ENCODE results near the gene ARF6. TPM values are rescaled to one million over a fixed set of nuclear protein-coding genes. Genes with fewer than 3 reads are reported as not detected.
"Not testable (repeated sequence)": the region's sequence is repeated elsewhere in the genome, so short reads cannot be mapped to it uniquely, and the experiment has no call there.

ARF6 gene
- polyA plus RNA-seq, 1 of the 3 experiments (the other 2 are of a cell fraction), result 45.2 TPM

GRCh38 chr14:49896272-49896671, 3.4 kb downstream of the ARF6 start:
- Histone ChIP-seq H3F3A (replicated peaks; ENCODE audit: insufficient read depth) (peaks cover 56% of the 10 kb centered on the region), H3K36me3 (replicated peaks in 1 of 2; ENCODE audit: control insufficient read depth in 1 of 2, insufficient read depth in 2 of 2, low read length in 1 of 2) (peaks cover 32 to 53% of the 10 kb centered on the region in 2 experiments), H3K4me1 (ENCODE audit: control insufficient read depth in 1 of 2, insufficient read depth in 2 of 2, low read depth in 1 of 2, low read length in 1 of 2) (peaks cover 19 to 27% of the 10 kb centered on the region in 2 experiments), H3K4me3 (ENCODE audit: low read depth in 2 of 2, low read length in 1 of 2) (peak overlapping the region; percentile 85 to 91; a peak in 3 of 4 replicates), H4K20me1 (ENCODE audit: insufficient read depth) (peaks cover 38% of the 10 kb centered on the region), H3K9ac (peak overlapping the region; percentile 98), H3K79me2 (ENCODE audit: insufficient read depth) (peaks cover 91% of the 10 kb centered on the region), H3K4me2 (peak overlapping the region; percentile 72), H3K27ac (ENCODE audit: low read depth in 2 of 2, low read length in 1 of 2) (peak overlapping the region in 1 of 2 experiments; percentile 98; a peak in 3 of 4 replicates)
- H3K27me3 ChIP-seq (ENCODE audit: insufficient read depth); POLR2A ChIA-PET; H3K9me2 ChIP-seq; H3K9me3 ChIP-seq; H2AFZ ChIP-seq (ENCODE audit: low read depth); DNase-seq: not testable (repeated sequence)
- CTCF ChIA-PET, result interaction anchor here (0.8 to 1.4 kb wide), 5 partner anchors 16 to 209 kb away, joined by 3 to 4 read pairs (median 3); no protein-coding TSS in a partner anchor
- TF ChIP-seq YY1 (IDR thresholded peaks at IDR 0.05; ENCODE audit: low read depth), result peak; percentile 22; the same call in 1 of the 2 replicates

- H3K4me1 ChIP-seq (ENCODE audit: control insufficient read depth in 1 of 2, insufficient read depth in 2 of 2, low read depth in 1 of 2, low read length in 1 of 2), result peaks cover 15 to 22% of the 10 kb centered on the region in 2 experiments
- ChIA-PET POLR2A (no interaction called here), CTCF (interaction anchor here (1.4 kb wide), 1 partner anchor 35 kb away, joined by 5 read pairs; no protein-coding TSS in a partner anchor)
- peaks cover 38% of the 10 kb centered on the region for H4K20me1 ChIP-seq (ENCODE audit: insufficient read depth)
- peak overlapping the region; percentile 98 for H3K9ac ChIP-seq
- peak overlapping the region; percentile 72 for H3K4me2 ChIP-seq
- H3K27ac ChIP-seq (ENCODE audit: low read depth in 2 of 2, low read length in 1 of 2), result peak overlapping the region in 1 of 2 experiments; percentile 98; a peak in 3 of 4 replicates
- H3K79me2 ChIP-seq (ENCODE audit: insufficient read depth), result peaks cover 89% of the 10 kb centered on the region
- peaks cover 32 to 53% of the 10 kb centered on the region in 2 experiments for H3K36me3 ChIP-seq (replicated peaks in 1 of 2; ENCODE audit: control insufficient read depth in 1 of 2, insufficient read depth in 2 of 2, low read length in 1 of 2)
- H3K9me2 ChIP-seq, result no peaks in the 10 kb centered on the region
- H3K9me3 ChIP-seq, result no peaks in the 10 kb centered on the region
- H2AFZ ChIP-seq (ENCODE audit: low read depth), result no peak overlapping the region
- no peak for TF ChIP-seq PBX3 (IDR thresholded peaks at IDR 0.05)
- no peak for TF ChIP-seq MEF2A (IDR thresholded peaks at IDR 0.05; ENCODE audit: borderline replicate concordance, low read depth)
- no peak for TF ChIP-seq FOXJ3 (CRISPR knock-in tag; IDR thresholded peaks at IDR 0.05)
- TF ChIP-seq RCOR1 (IDR thresholded peaks at IDR 0.05; ENCODE audit: low read length), result no peak
- no peak for TF ChIP-seq TEAD4 (IDR thresholded peaks at IDR 0.05; ENCODE audit: borderline replicate concordance, insufficient read depth)
- TF ChIP-seq CTCF (IDR thresholded peaks at IDR 0.05), result peak; percentile 14; the same call in 1 of the 2 replicates
- H3K27me3 ChIP-seq (ENCODE audit: insufficient read depth), result no peaks in the 10 kb centered on the region
- peak; percentile 21 for DNase-seq
- H3F3A ChIP-seq (replicated peaks; ENCODE audit: insufficient read depth), result peaks cover 57% of the 10 kb centered on the region
- 44% methylated on average over 5 of the region's 5 CpGs for WGBS (ENCODE audit: low lambda C conversion rate)
- H3K4me3 ChIP-seq (ENCODE audit: low read depth in 2 of 2, low read length in 1 of 2), result peak overlapping the region; percentile 85 to 91; a peak in 3 of 4 replicates
Measured at GRCh38 chr14:49896966-49897365, 4.1 kb downstream of the ARF6 start.

- H3K9me2 ChIP-seq, result no peaks in the 10 kb centered on the region
- no peaks in the 10 kb centered on the region for H3K27me3 ChIP-seq (ENCODE audit: insufficient read depth)
- H2AFZ ChIP-seq (ENCODE audit: low read depth), result no peak overlapping the region
- peaks cover 38% of the 10 kb centered on the region for H4K20me1 ChIP-seq (ENCODE audit: insufficient read depth)
- peak overlapping the region; percentile 98 for H3K9ac ChIP-seq
- H3K4me1 ChIP-seq (ENCODE audit: control insufficient read depth in 1 of 2, insufficient read depth in 2 of 2, low read depth in 1 of 2, low read length in 1 of 2), result peaks cover 15 to 20% of the 10 kb centered on the region in 2 experiments; a peak in 3 of 4 replicates
- 34% methylated on average over 1 of the region's 1 CpG for WGBS (ENCODE audit: low lambda C conversion rate)
- no peaks in the 10 kb centered on the region for H3K9me3 ChIP-seq
- peak overlapping the region; percentile 85 to 91; a peak in 3 of 4 replicates for H3K4me3 ChIP-seq (ENCODE audit: low read depth in 2 of 2, low read length in 1 of 2)
- peaks cover 53% of the 10 kb centered on the region for H3F3A ChIP-seq (replicated peaks; ENCODE audit: insufficient read depth)
- H3K27ac ChIP-seq (ENCODE audit: low read depth in 2 of 2, low read length in 1 of 2), result peak overlapping the region in 1 of 2 experiments; percentile 98; a peak in 2 of 4 replicates
- ChIA-PET POLR2A (no interaction called here), CTCF (interaction anchor here (1.4 kb wide), 1 partner anchor 35 kb away, joined by 5 read pairs; no protein-coding TSS in a partner anchor)
- peaks cover 91% of the 10 kb centered on the region for H3K79me2 ChIP-seq (ENCODE audit: insufficient read depth)
- H3K36me3 ChIP-seq (replicated peaks in 1 of 2; ENCODE audit: control insufficient read depth in 1 of 2, insufficient read depth in 2 of 2, low read length in 1 of 2), result peaks cover 32 to 53% of the 10 kb centered on the region in 2 experiments
- H3K4me2 ChIP-seq, result peak overlapping the region; percentile 72
- no peak for DNase-seq
- TF ChIP-seq GATA2 (CRISPR knock-in tag; IDR thresholded peaks at IDR 0.05) (no peak), FOXJ3 (CRISPR knock-in tag; IDR thresholded peaks at IDR 0.05) (no peak), SMC3 (IDR thresholded peaks at IDR 0.05; ENCODE audit: low read depth, low read length) (no peak), USF2 (IDR thresholded peaks at IDR 0.05; ENCODE audit: borderline replicate concordance, low read depth, low read length) (no peak), CHD2 (IDR thresholded peaks at IDR 0.05; ENCODE audit: low read length, partially characterized antibody) (no peak), EP300 (IDR thresholded peaks at IDR 0.05; ENCODE audit: borderline replicate concordance in 1 of 2, low read depth in 1 of 2, low read length in 1 of 2) (no peak), MAX (IDR thresholded peaks at IDR 0.05; ENCODE audit: low read depth) (no peak), IRF3 (IDR thresholded peaks at IDR 0.05; ENCODE audit: low read depth, low read length) (no peak), FOSL2 (IDR thresholded peaks at IDR 0.05; ENCODE audit: borderline replicate concordance, low read depth) (no peak), JUND (IDR thresholded peaks at IDR 0.05) (no peak), FOXM1 (IDR thresholded peaks at IDR 0.05; ENCODE audit: low read depth) (no peak)
Measured at GRCh38 chr14:49897414-49897813, 4.5 kb downstream of the ARF6 start.
